ENCODE data around the gene MRPL36.
"Not testable (repeated sequence)": the region's sequence is repeated elsewhere in the genome, so short reads cannot be mapped to it uniquely, and the experiment has no call there.

Gene MRPL36

DNA sequence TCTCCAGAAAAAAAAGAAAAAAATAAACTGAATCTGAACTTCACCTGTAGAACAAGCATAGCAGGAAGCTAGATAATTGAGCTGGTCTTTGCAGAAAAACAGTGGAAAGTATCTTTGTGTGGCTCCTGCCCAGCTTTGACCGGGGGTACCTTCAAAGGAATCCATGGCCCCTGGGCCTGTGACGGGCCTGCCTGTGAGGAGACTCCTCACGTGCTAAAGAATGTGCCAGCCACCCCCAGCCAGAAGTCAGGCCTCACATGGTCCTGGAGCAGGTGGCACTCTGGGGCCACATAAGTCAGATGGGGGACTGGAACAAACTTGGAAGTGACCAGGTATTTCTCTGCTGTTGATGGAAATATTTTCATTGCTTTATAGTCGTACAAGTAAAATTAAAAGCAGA, 5.7 kb upstream of the MRPL36 start:
- H3K27ac ChIP-seq, result no peak overlapping the region
- peaks cover 54 to 80% (median 72%) of the 10 kb centered on the region in 11 experiments for H4K20me1 ChIP-seq
- TF ChIP-seq Cebpa-rat (IDR thresholded peaks at IDR 0.05), result no peak
- no peaks in the 10 kb centered on the region for H3K9me3 ChIP-seq (replicated peaks in 1 of 11)
- H3K4me1 ChIP-seq, result peaks cover 13 to 39% (median 30%) of the 10 kb centered on the region in 10 experiments
- H3K27me3 ChIP-seq, result peaks cover 0 to 58% (median 0%) of the 10 kb centered on the region in 11 experiments; a peak in 4 of 22 replicates
- no peak overlapping the region for H3K4me3 ChIP-seq
- H3K36me3 ChIP-seq, result peaks cover 75 to 82% (median 79%) of the 10 kb centered on the region in 11 experiments
- H3K9ac ChIP-seq, result no peak overlapping the region
- no peak overlapping the region for H3K4me2 ChIP-seq

- Histone ChIP-seq H3K4me1 (peaks cover 13 to 41% (median 32%) of the 10 kb centered on the region in 10 experiments), H3K4me3 (no peak overlapping the region), H3K9ac (0 out of 22 replicates have a peak overlapping the region, but pooled peaks of 1 of the 11 experiments have one; percentile 7), H3K27ac (no peak overlapping the region), H3K4me2 (no peak overlapping the region), H4K20me1 (peaks cover 45 to 68% (median 61%) of the 10 kb centered on the region in 11 experiments), H3K9me3 (replicated peaks in 1 of 11) (no peaks in the 10 kb centered on the region), H3K36me3 (peaks cover 63 to 70% (median 67%) of the 10 kb centered on the region in 11 experiments), H3K27me3 (peaks cover 0 to 47% (median 0%) of the 10 kb centered on the region in 11 experiments; a peak in 3 of 22 replicates)
- no peak for TF ChIP-seq Cebpa-rat (IDR thresholded peaks at IDR 0.05)
These were observed 4.5 kb upstream of the MRPL36 start for GRCh38 chr5:1804001-1804690.

DNA sequence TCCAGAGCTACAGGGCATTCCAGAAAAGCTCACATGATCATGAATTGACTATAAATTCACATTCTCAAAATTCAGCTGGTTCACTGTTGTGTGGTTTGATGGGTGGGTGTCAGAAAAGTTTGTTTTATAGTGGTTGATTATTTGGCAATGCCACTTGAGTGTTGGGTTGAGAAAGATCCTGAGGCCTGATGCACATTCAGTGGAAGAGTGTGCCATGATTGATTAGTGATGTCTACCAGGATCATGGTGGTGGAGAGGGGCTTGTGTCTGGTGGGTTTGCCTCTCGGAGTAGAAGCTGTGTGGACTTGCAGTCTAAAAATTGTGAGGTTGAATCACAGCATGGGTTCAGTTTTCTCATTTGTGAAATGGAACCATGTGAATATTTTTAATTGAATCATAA, 3.6 kb upstream of the MRPL36 start:
- peaks cover 0 to 38% (median 0%) of the 10 kb centered on the region in 11 experiments; a peak in 3 of 22 replicates for H3K27me3 ChIP-seq
- H3K9ac ChIP-seq, result no peak overlapping the region
- TF ChIP-seq Cebpa-rat (IDR thresholded peaks at IDR 0.05), result no peak
- H4K20me1 ChIP-seq, result peaks cover 43 to 63% (median 59%) of the 10 kb centered on the region in 11 experiments
- H3K9me3 ChIP-seq (replicated peaks in 1 of 11), result no peaks in the 10 kb centered on the region
- peak overlapping the region in 1 of 11 experiments; percentile 32; a peak in 1 of 22 replicates for H3K4me2 ChIP-seq
- H3K36me3 ChIP-seq, result peaks cover 54 to 66% (median 62%) of the 10 kb centered on the region in 11 experiments
- no peak overlapping the region for H3K4me3 ChIP-seq
- peaks cover 22 to 50% (median 41%) of the 10 kb centered on the region in 10 experiments for H3K4me1 ChIP-seq
- H3K27ac ChIP-seq, result no peak overlapping the region

DNA sequence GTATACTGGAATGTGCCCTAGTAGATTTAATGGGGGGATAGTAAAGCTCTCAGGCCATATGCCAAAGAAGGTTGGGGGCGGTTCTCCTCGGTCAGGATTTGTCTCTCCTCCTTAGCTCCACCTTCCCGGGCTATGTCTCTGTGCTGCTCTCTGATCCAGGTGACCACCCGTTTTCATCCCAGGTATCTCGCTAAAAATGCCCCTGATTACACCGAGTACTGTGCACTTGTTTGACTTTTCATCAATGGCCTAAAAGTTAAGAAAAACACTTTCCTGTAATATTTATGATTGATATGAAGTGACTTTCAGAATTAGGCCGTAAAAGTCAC, 2.3 kb upstream of the MRPL36 start:
- Histone ChIP-seq H3K4me1 (peaks cover 31 to 50% (median 46%) of the 10 kb centered on the region in 10 experiments), H3K27ac (peak overlapping the region; percentile 86 to 96 (median 92); a peak in 21 of 22 replicates), H3K36me3 (peaks cover 58 to 66% (median 62%) of the 10 kb centered on the region in 11 experiments), H3K9me3 (replicated peaks in 1 of 11) (no peaks in the 10 kb centered on the region), H3K27me3 (peaks cover 0 to 36% (median 0%) of the 10 kb centered on the region in 11 experiments; a peak in 3 of 22 replicates), H3K4me2 (peak overlapping the region; percentile 85 to 100 (median 96)), H3K4me3 (peak overlapping the region; percentile 70 to 99 (median 94)), H4K20me1 (peaks cover 43 to 62% (median 59%) of the 10 kb centered on the region in 11 experiments), H3K9ac (peak overlapping the region; percentile 89 to 97 (median 94))
- no peak for TF ChIP-seq Cebpa-rat (IDR thresholded peaks at IDR 0.05)

DNA sequence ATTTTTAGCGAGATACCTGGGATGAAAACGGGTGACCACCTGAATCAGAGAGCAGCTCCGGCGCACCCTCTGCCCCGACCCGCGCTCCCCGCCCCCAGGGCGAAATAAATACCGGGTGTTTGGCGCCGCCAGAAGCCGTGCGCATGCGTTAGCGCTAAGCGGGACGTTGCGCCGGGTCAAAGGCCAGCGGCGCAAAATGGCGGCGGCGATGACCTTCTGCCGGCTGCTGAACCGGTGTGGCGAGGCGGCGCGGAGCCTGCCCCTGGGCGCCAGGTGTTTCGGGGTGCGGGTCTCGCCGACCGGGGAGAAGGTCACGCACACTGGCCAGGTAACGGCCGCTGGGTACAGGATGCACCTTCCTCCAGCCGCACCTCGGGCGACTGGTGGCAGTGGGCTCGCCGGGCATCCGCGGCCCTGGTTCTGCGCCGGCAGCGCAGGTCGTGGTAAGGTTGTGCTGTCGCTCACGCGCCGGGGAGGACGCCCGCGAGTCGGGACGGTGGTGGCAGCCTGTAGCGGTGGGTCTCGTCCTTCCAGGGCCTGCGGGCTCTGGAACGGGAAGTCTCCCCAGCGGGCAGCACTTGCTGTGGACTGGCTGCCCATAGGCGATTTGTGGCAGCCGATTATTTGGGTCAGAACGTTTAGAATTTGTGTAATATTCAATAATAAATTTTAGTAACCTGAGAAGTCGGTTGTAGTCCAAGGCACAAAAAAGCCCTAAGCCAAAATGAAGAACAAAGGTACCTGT, 1.8 kb upstream of the MRPL36 start, which contains the start of gene NDUFS6:
Gene NDUFS6, plus strand, starts transcription at position 186 of the 745 bp plus-strand sequence. Its CDS starts 11 bp downstream, at position 197.
- Histone ChIP-seq H3K27ac (peak within 1 kb of the TSS; percentile 86 to 96 (median 92)), H3K4me1 (peaks cover 30 to 50% (median 47%) of the 10 kb centered on the region in 10 experiments), H4K20me1 (peaks cover 43 to 62% (median 59%) of the 10 kb centered on the region in 11 experiments), H3K9ac (peak within 1 kb of the TSS; percentile 89 to 97 (median 94)), H3K36me3 (peaks cover 58 to 66% (median 62%) of the 10 kb centered on the region in 11 experiments), H3K27me3 (peaks cover 0 to 33% (median 0%) of the 10 kb centered on the region in 11 experiments; a peak in 3 of 22 replicates), H3K4me3 (peak within 1 kb of the TSS; percentile 70 to 99 (median 94)), H3K4me2 (peak within 1 kb of the TSS; percentile 85 to 100 (median 96)), H3K9me3 (replicated peaks in 1 of 11) (no peaks in the 10 kb centered on the region)
- TF ChIP-seq Cebpa-rat (IDR thresholded peaks at IDR 0.05), result no peak

- H3K27ac ChIP-seq, result peak overlapping the region; percentile 61 to 96 (median 92); a peak in 21 of 22 replicates
- peaks cover 30 to 57% (median 54%) of the 10 kb centered on the region in 10 experiments for H3K4me1 ChIP-seq
- peak overlapping the region; percentile 70 to 99 (median 94) for H3K4me3 ChIP-seq
- H3K36me3 ChIP-seq, result peaks cover 51 to 66% (median 60%) of the 10 kb centered on the region in 11 experiments
- no peak for TF ChIP-seq Cebpa-rat (IDR thresholded peaks at IDR 0.05)
- peak overlapping the region; percentile 85 to 100 (median 96) for H3K4me2 ChIP-seq
- peaks cover 0 to 26% (median 0%) of the 10 kb centered on the region in 11 experiments; a peak in 3 of 22 replicates for H3K27me3 ChIP-seq
- H4K20me1 ChIP-seq, result peaks cover 36 to 62% (median 59%) of the 10 kb centered on the region in 11 experiments
- H3K9me3 ChIP-seq (replicated peaks in 1 of 11), result no peaks in the 10 kb centered on the region
- peak overlapping the region; percentile 89 to 97 (median 94) for H3K9ac ChIP-seq
These were observed 1.0 kb upstream of the MRPL36 start for GRCh38 chr5:1800472-1801221.

GRCh38 chr5:1799110-1799601, 481 bp downstream of the MRPL36 start:
- TF ChIP-seq Cebpa-rat (IDR thresholded peaks at IDR 0.05), result no peak
- Histone ChIP-seq H3K4me1 (peaks cover 43 to 71% (median 68%) of the 10 kb centered on the region in 10 experiments), H3K4me3 (peak overlapping the region; percentile 70 to 99 (median 94)), H3K9me3 (replicated peaks in 1 of 11) (no peaks in the 10 kb centered on the region), H3K27me3 (peaks cover 0 to 11% (median 0%) of the 10 kb centered on the region in 11 experiments; a peak in 2 of 22 replicates), H4K20me1 (peaks cover 21 to 58% (median 44%) of the 10 kb centered on the region in 11 experiments), H3K9ac (peak overlapping the region; percentile 89 to 97 (median 94)), H3K4me2 (peak overlapping the region; percentile 83 to 100 (median 97)), H3K36me3 (peaks cover 36 to 52% (median 45%) of the 10 kb centered on the region in 11 experiments), H3K27ac (peak overlapping the region; percentile 61 to 96 (median 92); a peak in 21 of 22 replicates)

DNA sequence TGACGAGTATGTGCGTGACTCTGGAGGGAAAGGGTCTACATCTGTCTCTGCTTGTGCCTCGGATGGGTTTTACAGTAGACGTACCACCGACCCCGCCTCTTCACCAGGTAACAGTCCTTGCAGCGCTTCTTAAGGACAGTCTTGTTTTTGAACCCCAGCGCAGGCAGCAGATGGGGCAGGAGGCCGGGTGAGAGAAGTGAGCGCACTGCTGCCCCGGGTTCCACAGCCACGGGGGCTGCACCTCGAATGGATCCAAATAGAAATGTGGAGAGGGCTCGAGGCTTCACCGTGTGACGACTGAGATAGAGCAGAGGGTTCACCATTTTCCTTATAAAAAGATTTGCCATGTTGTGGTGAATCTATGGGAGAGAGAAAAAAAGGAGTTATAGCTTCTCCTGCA, 1.0 kb downstream of the MRPL36 start:
- H3K36me3 ChIP-seq, result peaks cover 30 to 46% (median 40%) of the 10 kb centered on the region in 11 experiments
- H3K27me3 ChIP-seq; H3K9me3 ChIP-seq (replicated peaks in 1 of 11): not testable (repeated sequence)
- peak overlapping the region; percentile 70 to 99 (median 94) for H3K4me3 ChIP-seq
- H3K4me1 ChIP-seq, result peaks cover 49 to 77% (median 74%) of the 10 kb centered on the region in 10 experiments
- H3K9ac ChIP-seq, result peak overlapping the region; percentile 89 to 97 (median 94)
- H3K4me2 ChIP-seq, result peak overlapping the region; percentile 83 to 100 (median 97)
- H4K20me1 ChIP-seq, result peaks cover 16 to 53% (median 38%) of the 10 kb centered on the region in 11 experiments; a peak in 20 of 22 replicates
- H3K27ac ChIP-seq, result peak overlapping the region in 10 of 11 experiments; percentile 77 to 96 (median 92); a peak in 18 of 22 replicates

Measured in BLaER1 treated with 17β-estradiol and CSF1 and Interleukin-3, amounts not matched to agents 10 nM and 100 nM (cell line).